ENCODE measurements around the gene MMADHC. TPM values are rescaled to one million over a fixed set of nuclear protein-coding genes. Genes with fewer than 3 reads are reported as not detected.
A peak's percentile ranks its signal among the peaks of the same experiment; 100 is the strongest.

MMADHC gene
- total and polyA plus RNA-seq, 9 of the 15 experiments (the other 6 are each of a cell fraction or from before 2014, with no cell fraction given): 187 to 850 (median 271) TPM

GRCh38 chr2:149587220-149587949, at the start of gene MMADHC (continued):
- TF ChIP-seq STAT6 (CRISPR knock-in tag; IDR thresholded peaks at IDR 0.05) (peak; percentile 58; the same call in 1 of the 2 replicates), ZNF589 (CRISPR knock-in tag; IDR thresholded peaks at IDR 0.05; ENCODE audit: low read depth) (0 out of 2 replicates have a peak, but pooled peaks have one; percentile 10), KLF16 (IDR thresholded peaks at IDR 0.05) (no peak), NEUROD1 (IDR thresholded peaks at IDR 0.05; ENCODE audit: borderline replicate concordance, low read depth, low read length, partially characterized antibody) (peak; percentile 65), ZNF134 (CRISPR knock-in tag; conservative IDR thresholded peaks at IDR 0.05) (0 out of 2 replicates have a peak, but pooled peaks have one; percentile 27), ETV5 (CRISPR knock-in tag; IDR thresholded peaks at IDR 0.05; ENCODE audit: low read depth) (peak; percentile 60; the same call in 1 of the 2 replicates), CREBBP (IDR thresholded peaks at IDR 0.05; ENCODE audit: low read depth, low read length) (no peak), PRDM10 (IDR thresholded peaks at IDR 0.05; ENCODE audit: partially characterized antibody) (peak; percentile 87), NR2C1 (IDR thresholded peaks at IDR 0.05) (no peak), NR2C1 (tag; IDR thresholded peaks at IDR 0.05) (peak; percentile 41), C11orf30 (IDR thresholded peaks at IDR 0.05; ENCODE audit: low read depth) (peak; percentile 69), GTF2B (IDR thresholded peaks at IDR 0.05; ENCODE audit: extremely low read depth, insufficient read length) (peak; percentile 77), KAT7 (CRISPR knock-in tag; IDR thresholded peaks at IDR 0.05; ENCODE audit: borderline replicate concordance) (peak; percentile 96; the same call in 1 of the 2 replicates), KAT2B (IDR thresholded peaks at IDR 0.05; ENCODE audit: low read depth, low read length) (no peak), BRD4 (IDR thresholded peaks at IDR 0.05) (peak; percentile 99), ZNF639 (CRISPR knock-in tag; conservative IDR thresholded peaks at IDR 0.05 in 1 of 2, IDR thresholded peaks at IDR 0.05 in 1 of 2) (peak in 1 of 2 experiments; percentile 72; a peak in 1 of 4 replicates), CBFA2T3 (IDR thresholded peaks at IDR 0.05) (peak; percentile 31)

All from K562 (cell line).